GM19023 (cell line): Measurements from ENCODE around the gene ZNF175.

Experiments
- ATAC-seq: cut with Tn5 transposase; IDR thresholded peaks from one replicate; pipeline ENCODE4 v1.9.1; 2021; ENCODE audit warnings: mild to moderate bottlenecking, moderate library complexity; ENCODE audit not compliant: unreplicated experiment

ZNF175 gene

DNA sequence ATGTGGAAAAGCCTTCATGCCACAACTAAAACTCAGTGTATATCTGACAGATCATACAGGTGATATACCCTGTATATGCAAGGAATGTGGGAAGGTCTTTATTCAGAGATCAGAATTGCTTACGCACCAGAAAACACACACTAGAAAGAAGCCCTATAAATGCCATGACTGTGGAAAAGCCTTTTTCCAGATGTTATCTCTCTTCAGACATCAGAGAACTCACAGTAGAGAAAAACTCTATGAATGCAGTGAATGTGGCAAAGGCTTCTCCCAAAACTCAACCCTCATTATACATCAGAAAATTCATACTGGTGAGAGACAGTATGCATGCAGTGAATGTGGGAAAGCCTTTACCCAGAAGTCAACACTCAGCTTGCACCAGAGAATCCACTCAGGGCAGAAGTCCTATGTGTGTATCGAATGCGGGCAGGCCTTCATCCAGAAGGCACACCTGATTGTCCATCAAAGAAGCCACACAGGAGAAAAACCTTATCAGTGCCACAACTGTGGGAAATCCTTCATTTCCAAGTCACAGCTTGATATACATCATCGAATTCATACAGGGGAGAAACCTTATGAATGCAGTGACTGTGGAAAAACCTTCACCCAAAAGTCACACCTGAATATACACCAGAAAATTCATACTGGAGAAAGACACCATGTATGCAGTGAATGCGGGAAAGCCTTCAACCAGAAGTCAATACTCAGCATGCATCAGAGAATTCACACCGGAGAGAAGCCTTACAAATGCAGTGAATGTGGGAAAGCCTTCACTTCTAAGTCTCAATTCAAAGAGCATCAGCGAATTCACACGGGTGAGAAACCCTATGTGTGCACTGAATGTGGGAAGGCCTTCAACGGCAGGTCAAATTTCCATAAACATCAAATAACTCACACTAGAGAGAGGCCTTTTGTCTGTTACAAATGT is 16.4 kb downstream of the ZNF175 start:
- no peak for ATAC-seq

GRCh38 chr19:51589511-51589910 is 18.4 kb downstream of the ZNF175 start:
- ATAC-seq, result no peak

GRCh38 chr19:51590441-51590840 is 19.4 kb downstream of the ZNF175 start:
- ATAC-seq, result no peak

- ATAC-seq, result no peak
Measured at GRCh38 chr19:51592521-51592920, 21.4 kb downstream of the ZNF175 start.

DNA sequence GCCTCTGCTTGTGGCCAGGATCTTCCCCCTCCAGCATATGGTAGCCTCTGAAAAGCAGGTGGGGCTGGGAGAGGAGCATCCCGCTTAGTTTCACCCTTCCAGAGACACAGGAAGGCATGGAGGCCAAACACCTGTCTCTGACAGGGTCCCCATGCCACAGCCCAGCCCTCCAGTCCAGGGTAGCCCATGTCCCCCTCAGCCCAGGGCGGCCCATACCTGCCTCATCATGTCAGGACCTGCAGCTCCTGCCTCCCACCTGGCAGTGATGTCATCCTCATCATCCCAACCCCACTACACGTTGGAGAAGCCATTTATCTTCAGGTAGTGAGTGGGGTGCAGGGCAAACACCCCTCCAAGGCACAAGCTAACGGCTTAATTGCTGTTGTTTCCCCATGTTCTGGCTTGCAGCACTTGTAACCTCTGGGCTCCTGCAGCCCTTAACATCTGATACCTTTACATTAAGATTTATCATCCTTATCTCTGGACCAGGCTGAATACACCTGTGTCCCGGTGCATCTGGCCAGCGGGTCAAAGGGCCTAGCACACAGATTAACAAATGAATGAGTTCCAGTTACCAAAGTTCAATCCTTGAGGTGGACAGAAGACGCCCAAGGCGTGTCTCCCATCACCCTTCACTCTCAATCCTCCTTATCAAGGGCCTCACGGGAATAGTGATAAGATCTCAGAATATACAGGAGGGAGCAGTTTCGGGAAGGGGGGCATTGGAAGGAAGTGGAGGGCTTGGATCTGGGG is 22.2 kb downstream of the ZNF175 start:
- no peak for ATAC-seq

- ATAC-seq, result peak; percentile 98
Measured at GRCh38 chr19:51593969-51594773, 23.1 kb downstream of the ZNF175 start.

DNA sequence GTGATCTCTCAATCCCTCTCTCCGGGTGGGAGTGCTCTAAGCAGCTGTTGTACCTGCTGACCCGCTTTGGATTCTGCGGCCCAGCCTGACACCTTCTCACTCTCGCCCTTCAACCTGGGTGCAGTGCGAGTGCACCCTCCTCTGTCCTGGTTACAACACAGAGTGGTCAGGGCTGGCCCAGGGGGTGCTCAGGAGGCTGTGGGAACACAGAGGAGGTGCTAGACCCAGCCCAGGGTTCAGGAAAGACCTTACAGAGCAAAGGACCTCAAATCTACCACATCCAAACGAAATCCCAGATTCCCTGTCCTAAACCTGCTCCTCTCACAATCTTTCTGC is 23.7 kb downstream of the ZNF175 start:
- no peak for ATAC-seq

DNA sequence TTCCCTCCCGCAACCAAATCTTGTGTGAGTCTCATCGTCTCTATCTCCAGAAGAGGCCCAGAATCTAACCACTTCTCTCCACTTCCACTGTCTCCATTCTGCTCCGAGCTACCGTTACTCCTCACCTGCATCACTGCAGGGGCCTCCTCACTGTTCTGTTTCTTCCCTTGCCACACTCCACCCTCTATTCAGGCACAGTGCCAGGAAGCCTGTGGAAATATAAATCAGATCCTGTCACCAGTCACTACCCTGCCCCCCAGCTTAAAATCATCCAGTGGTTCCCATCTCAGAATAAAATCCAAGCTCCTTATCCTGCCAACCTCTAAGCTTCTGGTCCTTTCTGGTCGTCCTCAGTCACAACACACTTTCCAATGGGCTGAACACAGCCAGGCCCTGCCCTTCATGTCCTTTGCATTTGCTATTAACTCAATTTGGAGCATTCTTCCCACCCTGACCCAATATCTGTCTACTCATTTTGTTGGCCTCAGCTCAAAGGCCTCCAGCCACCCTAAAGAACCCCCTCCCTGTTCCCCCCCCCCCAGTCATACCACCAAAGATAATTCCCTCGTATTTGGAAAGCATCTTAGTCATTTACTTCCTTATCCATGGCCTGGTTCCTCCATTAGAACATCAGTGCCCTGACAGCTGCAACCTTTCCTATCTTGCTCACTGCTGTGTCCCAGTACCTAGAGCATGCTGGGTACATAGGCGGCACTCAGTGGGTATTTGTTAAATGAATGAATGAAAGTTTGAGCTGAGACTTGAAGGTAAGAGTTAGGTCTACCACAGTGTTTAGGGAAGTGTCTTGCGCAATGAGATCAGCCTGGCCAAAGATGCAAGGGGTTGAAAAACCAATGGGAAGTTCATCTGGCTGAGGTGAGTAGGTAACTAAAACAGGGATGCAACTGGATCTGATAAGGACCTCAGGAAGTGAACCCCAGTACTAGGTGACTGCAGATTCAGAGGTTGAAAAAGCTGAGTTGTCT is 24.4 kb downstream of the ZNF175 start:
- ATAC-seq, result no peak

DNA sequence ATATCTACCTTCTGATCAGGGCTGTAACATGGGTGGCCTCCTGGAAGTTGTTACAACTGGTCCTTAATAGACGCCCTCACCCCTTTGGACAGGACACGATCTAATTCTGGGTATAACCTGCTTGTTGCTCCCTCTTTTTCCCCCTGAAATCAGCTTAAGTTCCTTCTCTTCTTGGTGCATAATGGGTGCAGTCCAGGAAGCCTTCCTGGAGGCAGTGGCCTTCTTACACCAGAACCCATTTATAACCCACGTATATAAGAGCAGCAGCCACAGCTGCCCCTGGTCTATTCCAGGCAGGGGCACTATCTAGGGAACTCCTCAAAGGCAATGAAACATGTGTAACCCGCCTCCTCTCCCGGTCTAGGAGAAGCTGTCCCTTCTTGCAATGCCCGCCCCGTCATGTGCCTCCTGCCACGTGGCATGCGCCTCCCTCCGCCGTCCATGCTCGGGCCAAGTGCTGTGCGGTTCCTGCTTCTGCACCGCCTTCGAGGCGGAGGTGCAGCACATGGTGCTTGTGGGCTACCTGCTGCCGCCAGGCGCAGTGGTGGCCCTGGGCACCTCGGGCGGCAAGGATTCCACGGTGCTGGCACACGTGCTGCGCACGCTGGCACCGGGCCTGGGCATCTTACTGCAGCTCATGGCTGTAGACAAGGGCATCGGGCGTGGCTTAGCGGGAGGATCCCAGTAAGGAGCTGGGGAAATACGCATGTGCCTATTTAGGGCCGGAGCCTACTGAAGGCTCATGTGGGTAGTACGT is 27.3 kb downstream of the ZNF175 start:
- ATAC-seq, result no peak

GRCh38 chr19:51599084-51599483 is 28.0 kb downstream of the ZNF175 start:
- no peak for ATAC-seq

DNA sequence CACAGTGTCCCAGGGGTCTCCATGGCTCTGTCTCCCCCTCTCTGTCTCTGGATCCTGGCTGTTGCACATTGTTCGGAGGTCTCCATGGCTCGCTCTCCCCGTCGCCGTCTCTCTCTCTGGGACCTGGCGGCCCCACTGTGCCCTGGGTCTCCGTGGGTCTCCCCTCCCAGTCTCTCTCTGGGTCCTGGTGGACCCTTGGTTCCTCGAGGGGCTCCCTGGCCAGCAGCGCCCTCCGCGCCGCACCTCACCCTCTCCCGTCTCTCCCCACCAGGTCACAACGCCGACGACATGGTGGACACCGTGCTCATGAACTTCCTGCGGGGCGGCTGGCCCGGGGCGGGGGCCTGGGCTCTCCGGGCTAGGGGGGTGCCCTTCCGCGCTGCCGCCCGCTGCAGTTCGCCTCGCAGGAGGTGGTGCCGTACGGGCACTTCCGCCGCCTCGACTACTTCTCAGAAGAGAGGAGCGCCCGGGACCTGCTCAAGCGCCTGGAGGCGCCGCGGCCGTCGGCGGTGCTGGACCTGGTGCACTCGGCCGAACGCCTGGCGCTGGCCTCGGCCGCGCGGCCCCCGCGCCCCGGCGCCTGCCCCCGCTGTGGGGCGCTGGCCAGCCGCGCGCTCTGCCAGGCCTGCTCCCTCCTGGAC is 30.0 kb downstream of the ZNF175 start:
- no peak for ATAC-seq

DNA sequence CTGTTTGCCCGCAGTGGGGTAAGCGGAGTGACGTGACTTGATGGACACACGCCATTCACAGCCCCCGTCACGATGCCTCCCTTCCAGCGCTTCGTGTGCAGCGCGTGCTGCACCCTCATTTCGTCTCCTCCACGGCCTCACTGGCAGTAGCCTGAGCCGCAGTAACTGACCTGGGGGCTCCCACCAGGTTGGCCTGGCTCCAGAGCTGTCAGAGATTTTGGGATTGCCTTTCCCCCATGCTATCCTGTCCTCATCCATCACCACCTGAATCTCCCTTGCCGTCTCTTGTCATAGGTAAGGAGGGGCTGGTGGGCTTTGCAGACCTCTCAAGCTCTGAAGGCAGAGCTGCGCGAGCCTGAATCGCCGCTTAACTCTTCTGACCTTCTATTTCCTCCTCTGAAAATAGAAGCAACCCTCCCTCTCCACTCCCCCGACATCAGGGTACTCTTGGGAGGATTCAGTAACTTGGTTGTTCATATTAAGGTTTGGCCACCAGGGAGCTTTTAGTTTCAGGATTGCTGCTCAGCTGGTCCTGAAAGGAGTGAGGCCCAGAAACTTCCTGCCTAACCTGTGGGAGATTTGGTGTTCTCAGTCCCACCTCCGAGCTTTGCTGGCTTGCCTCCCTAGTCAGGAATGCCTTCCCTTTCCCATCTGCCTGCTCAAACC is 31.2 kb downstream of the ZNF175 start:
- no peak for ATAC-seq

GRCh38 chr19:51607077-51607476 is 36.0 kb downstream of the ZNF175 start:
- peak; percentile 93 for ATAC-seq

- ATAC-seq, result no peak
Measured at GRCh38 chr19:51607920-51608562, 37.0 kb downstream of the ZNF175 start.

DNA sequence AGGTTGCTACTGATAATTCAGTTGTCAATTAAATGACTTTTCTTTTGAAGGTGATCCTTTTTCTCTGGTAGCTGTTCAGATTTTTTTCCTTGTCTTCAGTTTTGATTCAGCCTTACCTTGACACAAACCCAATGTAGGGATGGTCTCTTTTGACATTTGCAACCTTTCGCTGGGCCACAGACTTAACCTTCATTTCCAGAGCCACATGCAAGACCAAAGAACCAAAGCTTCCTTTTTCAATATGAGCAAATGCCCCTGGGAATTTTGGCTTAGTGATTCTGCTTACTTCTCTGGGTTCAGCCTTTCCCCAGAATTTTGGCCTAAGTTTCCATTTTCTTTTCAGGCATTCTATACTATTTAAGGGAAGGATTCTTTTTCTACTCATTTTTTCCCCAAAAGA is 39.5 kb downstream of the ZNF175 start:
- no peak for ATAC-seq

- ATAC-seq, result no peak
Measured at GRCh38 chr19:51614789-51615188, 43.7 kb downstream of the ZNF175 start.

- no peak for ATAC-seq
Measured at GRCh38 chr19:51615991-51616390, 44.9 kb downstream of the ZNF175 start.

DNA sequence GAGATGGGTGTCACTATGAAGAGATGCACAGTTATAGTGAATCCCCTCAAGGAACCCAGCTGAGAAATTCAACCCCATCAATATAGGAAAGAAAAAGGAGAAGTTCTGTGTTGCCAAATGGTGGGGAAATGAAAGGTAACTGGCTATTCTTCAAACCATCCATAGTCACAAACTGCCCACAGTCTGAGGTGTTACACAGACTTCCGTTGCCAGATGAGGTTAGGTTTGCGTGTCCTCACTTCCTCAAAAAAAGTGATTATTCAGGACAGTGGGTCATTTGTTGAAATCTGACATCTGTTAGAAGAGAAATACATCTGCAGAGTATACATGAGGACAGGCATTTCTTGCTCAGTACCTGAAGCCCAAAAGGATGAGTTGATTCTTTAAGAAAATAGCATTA is 50.1 kb downstream of the ZNF175 start:
- ATAC-seq, result no peak
